TTC549 (cell line): ENCODE measurements around the gene ZMAT5.

Source experiments
- FAIRE-seq: peaks from 2 replicates; lab custom pipeline; 2012; peaks lifted over from hg19 to GRCh38; lab: Jason Lieb, UNC

ZMAT5 gene

DNA sequence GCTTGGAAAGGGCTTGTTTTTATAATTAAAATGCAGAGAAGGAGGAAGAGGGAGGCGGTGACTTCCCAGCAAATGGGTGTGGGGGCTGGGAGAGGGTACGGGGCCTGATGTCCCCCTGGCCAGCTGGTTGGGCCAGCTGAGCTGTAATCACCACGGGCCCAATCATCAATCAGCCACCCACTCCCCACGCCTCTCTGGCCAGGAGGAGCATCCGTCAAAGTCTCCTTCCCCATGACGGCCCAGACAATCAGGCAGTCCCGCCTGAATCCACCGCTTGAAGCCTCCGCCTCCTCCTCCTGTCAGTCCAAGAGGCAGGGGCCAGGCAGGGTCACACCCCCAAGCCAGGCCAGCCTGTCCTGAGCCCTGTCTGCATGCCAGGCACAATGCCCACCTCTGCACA is 60.3 kb downstream of the ZMAT5 start:
- no peak for FAIRE-seq

DNA sequence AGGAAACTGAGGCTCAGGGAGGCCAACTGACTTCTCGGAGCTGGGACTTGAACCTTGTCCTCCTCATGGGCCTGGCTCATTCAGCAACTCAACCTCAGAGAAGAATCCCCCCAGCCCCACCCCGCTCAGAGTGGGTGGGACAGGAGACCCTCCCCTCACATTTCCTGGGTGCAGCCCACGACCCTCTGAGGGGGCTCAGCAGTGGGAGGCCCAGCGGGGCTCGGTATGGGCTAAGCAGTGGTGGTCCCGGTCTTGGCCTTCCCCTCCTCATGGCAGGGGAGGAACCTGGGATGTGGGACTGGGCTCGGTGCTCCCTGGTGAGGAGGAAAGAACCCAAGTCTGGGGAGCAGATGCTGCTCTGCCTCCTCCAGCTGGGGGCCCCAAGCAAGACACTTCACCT is 61.2 kb downstream of the ZMAT5 start:
- FAIRE-seq: no peak

DNA sequence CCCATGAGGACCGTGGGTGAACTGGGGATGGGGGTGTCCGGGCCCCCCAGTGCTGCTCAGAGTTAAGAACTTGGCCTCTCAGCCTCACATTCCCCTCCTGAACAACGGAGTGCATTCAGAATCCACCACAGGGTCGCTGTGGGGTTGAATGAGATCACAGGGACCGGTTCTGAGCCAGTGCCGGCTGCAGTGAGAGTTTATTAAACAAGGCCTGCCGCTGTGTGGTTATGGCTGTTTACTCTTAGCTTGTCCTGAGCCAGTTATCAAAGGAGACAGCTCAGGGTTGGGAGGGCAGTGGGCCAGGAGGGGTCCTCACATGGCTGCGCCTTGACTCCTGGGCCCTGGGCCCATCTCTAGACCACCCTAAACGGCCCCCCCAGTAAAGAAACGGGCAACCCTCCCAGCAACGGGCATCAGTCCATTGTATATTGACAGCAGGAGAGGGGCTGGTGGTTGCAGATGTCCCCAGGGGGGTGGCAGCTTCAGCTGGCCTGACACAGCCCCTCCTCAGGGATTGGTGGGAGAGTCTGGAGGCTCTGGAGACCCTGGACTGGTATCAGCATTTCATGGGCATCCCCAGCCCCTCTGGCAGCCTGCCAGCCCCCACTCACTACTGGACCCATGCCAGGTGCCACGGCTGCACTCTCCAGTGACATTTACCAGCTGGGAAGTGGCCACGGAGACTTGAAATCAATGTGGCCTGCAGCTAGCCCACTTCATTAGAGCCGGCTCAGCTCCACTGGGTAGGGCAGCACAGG is 62.1 kb downstream of the ZMAT5 start:
- FAIRE-seq: no peak

DNA sequence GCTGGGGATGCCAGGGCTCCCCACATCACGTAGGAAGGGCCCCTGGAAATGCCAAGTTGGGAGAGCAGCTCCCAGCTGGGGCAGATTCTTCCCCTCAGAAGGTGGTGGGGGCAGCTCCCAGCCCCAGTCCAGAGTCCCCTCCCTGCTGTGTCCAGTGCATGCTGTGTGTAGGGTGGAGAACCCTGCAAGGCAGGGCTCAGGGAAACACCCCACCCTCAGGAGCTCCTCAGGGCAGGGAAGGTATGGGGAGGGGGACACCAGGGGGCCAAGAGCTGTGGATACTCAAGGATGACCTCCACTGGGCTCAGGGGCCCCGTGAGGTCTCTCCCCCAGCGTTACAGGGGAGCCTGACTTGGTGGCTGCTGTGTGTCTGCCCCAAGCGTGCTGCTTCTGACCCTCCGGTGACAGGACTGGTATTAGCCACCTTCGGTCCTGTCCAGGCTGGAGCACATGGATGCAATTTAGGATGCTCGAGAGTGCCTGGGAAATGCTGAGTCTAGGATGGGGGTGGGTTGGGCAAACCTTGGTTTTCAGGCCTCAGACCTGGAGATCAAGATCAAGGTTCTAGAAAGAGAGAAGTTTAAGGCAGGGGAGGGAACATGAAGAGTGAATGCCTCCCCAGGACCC is 63.1 kb downstream of the ZMAT5 start:
- FAIRE-seq: no peak

DNA sequence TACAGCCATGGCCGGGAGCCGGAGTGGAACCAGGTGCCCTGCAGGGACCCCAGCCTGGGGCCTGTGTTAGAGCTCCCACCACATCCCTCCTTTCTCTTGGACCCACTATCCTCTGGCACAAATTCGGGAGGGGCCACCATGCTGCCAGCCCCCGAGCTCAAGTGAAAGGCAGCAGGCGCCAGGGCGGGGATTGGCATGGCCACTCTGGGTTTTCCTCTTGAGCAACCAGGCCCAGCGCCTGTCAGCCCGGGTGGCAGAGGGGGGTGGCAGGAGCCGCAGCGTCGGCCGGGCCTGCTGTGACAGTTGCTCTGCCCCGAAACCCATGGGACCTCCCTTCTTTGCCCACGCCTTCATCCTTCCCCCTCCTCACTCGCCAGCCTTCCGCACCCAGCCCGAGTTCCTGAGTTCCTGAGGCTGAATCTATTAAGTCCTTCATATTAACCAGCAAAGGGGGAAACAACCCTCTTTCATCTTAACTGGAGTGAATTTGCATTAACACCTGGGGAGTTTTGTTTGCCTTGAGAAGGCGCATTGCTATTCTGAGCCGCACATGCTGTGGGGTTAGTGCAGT is 63.8 kb downstream of the ZMAT5 start:
- no peak for FAIRE-seq

DNA sequence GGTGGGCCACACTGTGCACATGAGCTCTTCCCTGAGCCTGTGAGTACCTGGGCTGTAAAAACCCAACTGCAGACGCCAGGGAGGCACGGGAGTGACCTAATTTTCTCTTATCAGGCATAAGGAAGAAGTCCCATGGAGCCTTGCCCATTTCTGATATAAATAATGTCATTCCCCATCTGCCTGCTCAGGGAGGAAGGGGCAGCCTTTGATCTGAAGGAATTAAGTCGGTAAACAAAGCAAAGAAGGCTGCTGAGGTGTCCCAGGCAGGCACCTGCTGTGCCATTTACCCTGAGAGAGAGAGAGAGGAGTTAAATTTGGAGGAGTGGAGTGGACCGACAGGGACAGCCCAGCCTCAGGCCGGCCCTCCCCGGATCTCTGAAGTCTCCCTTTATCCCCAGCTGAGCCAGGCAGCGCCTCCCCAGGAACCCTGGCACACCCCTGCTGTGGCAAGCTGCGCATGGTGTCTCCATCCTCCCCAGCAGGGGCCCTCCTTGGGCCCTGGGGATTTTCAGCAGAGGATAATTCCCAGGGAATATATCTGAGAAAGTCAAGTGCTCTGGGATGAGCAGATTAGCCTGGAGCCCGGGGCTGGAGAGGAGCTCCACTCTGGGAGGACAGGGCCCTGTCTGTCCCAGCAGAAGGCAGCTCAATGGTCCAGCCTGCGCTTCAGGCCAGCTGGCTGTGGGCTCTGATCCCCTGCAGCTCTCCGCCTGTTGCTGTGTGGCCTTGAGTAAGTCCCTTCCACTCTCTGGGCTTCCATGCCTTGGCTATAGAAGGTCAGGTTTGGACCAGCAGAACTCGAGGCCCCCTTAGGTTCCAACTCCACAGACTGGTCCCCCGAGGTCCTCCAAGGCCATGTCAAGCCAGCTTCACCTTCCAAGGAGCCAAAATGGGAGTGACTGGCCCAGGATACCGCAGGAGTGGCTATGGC is 64.5 kb downstream of the ZMAT5 start:
- no peak for FAIRE-seq

- FAIRE-seq: no peak
Observed at GRCh38 chr22:29701155-29701999, 65.4 kb downstream of the ZMAT5 start.

GRCh38 chr22:29700900-29701154 is 66.0 kb downstream of the ZMAT5 start:
- FAIRE-seq: no peak

GRCh38 chr22:29700206-29700899 is 66.5 kb downstream of the ZMAT5 start:
- no peak for FAIRE-seq

DNA sequence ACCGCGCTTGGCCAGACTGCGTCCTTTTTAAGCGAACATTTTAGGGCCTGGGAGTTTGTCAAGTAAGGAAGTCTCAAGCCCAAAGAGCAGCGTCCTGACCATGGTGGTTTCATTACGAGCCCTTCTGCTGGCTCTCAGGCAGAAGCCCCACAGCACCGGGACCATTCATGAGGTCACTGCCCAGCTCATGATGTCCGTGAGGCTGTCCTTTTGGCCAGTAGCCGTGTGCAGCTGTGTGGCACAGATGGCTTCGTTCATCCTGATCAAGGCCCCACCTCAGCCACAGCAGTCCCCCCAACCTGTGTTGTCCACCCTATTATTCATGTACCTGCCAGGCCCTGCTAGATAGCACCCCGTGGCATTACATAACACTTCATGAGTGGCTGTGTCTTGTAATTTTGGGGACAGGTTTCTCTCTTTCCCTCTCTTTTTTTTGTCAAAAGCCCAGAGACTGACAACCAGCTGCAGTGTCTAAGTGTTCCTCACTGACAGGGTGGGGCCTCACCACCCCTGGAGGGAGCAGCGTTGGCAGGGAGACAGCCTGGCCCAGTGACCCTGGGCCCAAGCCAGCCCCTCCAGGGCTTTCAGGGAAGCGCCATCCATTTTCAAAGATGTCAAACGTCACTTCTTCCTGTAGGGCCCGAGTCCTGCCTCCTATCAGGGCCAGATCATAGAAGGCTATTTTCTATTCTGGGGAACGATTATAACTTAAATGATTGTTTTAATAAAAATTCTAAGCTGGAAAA is 68.8 kb downstream of the ZMAT5 start:
- no peak for FAIRE-seq

GRCh38 chr22:29695129-29695926 is 71.5 kb downstream of the ZMAT5 start:
- FAIRE-seq: no peak

GRCh38 chr22:29693671-29694070 is 73.1 kb downstream of the ZMAT5 start:
- FAIRE-seq: no peak

- FAIRE-seq: no peak
Observed at GRCh38 chr22:29693161-29693560, 73.6 kb downstream of the ZMAT5 start.

DNA sequence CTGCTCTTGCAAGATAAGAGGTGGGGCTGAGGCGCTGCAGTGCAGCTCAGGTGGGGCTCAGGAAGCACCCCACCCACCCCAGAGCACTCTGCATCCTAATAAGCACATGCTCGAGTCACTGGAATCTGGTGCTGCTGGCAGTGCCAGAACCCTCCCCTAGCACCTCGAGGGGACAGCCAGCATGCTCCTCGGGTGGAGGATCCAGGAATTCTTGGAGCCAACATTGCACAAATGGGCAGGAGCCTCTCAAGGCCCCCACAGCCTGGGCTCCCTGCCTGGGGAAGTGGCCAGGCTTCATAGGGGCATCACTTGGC is 74.5 kb downstream of the ZMAT5 start:
- FAIRE-seq: no peak

- no peak for FAIRE-seq
Observed at GRCh38 chr22:29691636-29692326, 75.0 kb downstream of the ZMAT5 start.

DNA sequence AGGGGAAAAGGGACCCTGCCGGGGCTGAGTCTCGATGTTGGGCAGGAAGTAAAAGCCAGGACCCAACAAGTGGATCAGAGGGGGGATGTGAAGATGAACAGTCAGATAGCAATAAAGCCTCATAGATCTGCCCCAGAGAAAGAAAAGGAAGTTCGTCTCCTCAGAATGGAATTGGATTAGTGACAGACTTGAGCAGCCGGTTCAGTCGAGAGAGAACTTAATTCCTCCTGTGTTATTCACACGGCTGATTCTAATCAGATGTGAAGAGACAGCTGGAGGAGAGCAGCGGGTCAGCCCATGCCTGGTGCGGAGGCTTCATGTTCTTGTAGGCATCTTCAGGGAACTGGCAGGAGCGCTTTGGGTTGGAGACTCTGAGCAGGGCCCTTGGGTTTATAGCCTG is 76.3 kb downstream of the ZMAT5 start:
- no peak for FAIRE-seq

DNA sequence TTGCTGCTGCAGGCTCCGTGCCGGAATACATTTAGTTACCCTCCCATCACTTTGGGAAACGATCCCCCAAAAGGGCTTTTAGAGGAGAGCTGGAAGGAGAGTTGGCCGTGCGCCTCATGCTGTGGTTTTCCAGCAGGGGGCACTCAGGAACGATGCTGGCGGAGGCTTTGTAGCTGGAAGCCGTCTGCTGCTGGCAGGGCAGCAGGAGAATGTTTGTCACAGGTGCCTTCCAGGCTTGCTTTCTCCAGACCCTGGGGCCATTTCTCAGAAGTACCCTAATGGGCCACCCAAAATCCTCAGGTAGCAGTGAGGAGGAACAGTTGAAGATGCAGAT is 77.0 kb downstream of the ZMAT5 start:
- no peak for FAIRE-seq

- FAIRE-seq: no peak
Observed at GRCh38 chr22:29689206-29689879, 77.5 kb downstream of the ZMAT5 start.

GRCh38 chr22:29684244-29684643 is 82.6 kb downstream of the ZMAT5 start:
- no peak for FAIRE-seq
